Stimulated activated CD4-positive, alpha-beta T cell treated with anti-CD3 and anti-CD28 coated beads, Interleukin-15, amount 100 ng/mL, for 1 hour (primary cell): ENCODE results near the gene CHPF.

Experiments
- DNase-seq, 2 donors: peaks; one replicate each; pipeline ENCODE4 v3.0.0-alpha.2; 2020; ENCODE audit warnings: low read depth in 1 of 2, low spot score in 1 of 2

The CHPF gene

GRCh38 chr2:219533930-219534661 lies 9.5 kb downstream of the CHPF start:
- DNase-seq = no peak

DNA sequence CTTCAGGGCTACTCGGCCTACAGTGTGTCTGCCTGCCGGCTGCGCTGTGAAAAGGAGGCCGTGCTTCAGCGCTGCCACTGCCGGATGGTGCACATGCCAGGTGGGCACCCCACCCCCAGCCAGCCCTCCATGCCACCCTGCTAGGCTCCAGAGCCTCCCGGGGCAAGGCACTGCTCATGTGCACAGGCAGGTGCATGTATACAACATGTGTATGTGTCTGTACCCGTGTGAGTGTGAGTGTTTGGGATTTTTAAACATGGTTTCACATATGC lies 11.3 kb downstream of the CHPF start:
- no peak for DNase-seq

DNA sequence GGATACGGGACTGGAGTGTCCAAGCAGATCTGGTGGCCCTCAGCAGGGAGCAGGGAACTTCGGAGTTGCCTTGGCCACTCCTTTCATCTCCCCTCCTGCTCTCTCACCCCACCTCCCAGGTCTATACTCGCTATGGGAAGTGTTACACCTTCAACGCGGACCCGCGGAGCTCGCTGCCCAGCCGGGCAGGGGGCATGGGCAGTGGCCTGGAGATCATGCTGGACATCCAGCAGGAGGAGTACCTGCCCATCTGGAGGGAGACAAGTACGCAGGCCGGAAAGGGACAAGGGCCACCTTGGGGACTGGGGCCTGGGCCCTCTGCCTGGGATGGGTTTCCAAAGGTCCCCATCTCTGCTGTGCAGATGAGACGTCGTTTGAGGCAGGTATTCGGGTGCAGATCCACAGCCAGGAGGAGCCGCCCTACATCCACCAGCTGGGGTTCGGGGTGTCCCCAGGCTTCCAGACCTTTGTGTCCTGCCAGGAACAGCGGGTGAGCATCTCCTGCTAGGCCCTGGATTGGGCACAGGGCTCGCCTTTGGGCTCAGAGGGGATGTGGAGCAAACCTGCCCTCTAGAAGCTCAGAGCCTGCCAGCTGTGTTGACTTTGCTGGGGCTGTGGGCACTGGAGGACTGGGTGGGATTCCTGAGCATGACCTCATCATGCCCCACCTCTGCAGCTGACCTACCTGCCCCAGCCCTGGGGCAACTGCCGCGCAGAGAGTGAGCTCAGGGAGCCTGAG lies 11.8 kb downstream of the CHPF start:
- no peak for DNase-seq

GRCh38 chr2:219530048-219530963 lies 13.3 kb downstream of the CHPF start:
- DNase-seq = peak; percentile 70 to 79

- DNase-seq = no peak
Measured at GRCh38 chr2:219527472-219527871, 16.1 kb downstream of the CHPF start.

DNA sequence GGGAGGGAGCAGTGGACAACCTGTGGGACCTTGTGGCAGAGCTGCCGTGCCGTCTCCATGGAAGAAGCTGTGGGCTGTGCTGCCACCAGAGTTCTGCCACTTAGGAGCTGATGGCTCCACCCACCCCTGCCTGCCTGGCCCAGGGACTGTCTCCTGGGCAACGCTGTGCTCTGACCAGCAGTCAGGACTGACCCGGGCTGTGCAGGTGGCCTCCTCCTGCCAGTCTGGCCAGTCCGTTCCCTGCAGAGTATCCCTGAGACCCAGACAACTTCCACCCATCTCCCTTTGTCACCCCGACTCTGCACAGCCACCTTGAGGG lies 16.6 kb downstream of the CHPF start:
- no peak for DNase-seq

DNA sequence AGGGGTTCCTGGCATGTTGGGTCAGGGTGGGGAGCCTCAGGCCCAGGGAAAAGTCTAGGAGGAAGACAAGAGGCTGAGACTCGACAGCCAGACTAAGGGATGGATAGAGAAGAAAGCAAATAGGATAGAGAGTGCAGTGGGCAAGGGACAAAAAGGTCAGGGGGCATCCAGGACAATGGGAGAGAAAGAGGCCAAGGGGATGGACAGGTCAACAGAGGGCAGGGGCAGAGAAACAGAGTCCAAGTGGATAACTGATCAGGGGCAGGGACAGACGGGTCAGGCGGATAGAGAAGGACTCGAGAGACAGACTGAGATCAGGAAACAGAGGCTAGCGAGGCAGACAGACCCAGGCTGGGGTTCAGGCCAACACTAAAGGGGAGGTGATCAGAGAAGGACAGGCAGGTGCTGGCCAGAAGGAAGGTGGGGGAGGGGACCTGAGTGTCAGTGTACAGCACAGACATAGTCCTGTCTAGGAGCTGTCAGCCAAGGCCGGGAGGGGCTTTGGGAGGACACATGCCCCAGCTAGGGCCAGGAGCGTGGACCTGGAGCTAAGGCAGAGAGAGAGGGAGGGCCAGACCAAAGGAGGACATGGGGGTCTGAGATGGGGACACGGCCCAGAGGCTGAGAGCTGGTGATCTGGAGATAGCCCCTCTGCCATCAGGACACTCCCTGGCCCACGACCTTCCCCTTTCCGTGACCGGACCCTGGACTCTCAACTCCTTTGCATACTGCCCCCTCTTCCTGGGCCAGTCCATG lies 17.1 kb downstream of the CHPF start:
- DNase-seq = no peak

DNA sequence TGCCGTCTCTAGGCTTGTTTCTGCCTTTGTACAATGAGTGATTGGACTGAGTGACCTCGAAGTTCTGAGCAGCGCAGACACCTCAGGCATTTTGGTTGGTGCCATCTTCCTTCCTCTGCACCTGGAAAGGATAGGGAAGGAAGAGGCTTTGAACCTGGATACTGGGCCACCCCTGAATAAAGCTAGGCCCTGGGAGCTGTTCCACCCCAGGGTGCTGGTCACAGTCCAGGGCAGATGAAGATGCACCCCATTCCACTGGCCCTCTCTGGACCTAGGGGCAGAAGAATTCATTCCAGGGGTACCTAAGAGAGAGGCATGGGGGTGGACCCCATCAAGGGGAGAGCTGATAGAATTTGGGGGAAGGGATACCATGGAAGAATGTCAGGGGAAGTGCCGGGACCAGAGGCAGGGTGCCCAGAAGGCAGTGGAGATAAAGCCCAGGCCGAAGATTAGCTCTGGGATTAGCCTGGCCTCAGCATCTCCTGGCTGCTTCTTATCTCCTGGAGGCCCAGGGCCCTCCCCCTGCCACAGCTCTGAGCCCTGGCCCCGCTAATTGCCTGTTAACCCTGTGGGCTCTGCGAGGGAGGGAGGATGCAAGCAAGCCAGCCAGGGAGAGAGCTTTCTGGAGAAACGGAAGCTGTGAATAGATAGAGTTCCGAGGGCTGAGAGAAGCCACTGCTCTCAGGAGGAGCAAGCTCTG lies 17.9 kb downstream of the CHPF start:
- no peak for DNase-seq

DNA sequence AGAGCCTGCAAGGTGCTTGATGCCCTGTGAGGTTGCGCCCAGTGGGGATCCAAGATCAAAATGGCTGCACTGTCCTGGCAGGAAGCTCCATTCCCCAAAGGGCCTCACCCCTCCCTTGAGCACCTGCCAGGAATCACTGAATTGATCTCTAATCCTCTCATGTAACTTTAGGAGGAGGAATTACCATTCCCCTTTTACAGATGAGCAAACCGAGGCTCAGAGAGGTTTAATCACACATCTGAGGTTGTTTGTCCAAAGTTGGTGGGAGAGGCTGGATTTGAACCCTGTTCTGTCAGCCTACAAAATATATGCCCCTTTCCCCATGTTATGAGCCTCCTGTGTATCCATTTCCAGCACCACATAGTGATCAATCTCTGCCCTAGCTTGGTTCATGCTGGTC lies 18.8 kb downstream of the CHPF start:
- DNase-seq = no peak

- DNase-seq = no peak
Measured at GRCh38 chr2:219523031-219523671, 20.5 kb downstream of the CHPF start.

GRCh38 chr2:219522111-219523030 lies 21.2 kb downstream of the CHPF start:
- no peak for DNase-seq

DNA sequence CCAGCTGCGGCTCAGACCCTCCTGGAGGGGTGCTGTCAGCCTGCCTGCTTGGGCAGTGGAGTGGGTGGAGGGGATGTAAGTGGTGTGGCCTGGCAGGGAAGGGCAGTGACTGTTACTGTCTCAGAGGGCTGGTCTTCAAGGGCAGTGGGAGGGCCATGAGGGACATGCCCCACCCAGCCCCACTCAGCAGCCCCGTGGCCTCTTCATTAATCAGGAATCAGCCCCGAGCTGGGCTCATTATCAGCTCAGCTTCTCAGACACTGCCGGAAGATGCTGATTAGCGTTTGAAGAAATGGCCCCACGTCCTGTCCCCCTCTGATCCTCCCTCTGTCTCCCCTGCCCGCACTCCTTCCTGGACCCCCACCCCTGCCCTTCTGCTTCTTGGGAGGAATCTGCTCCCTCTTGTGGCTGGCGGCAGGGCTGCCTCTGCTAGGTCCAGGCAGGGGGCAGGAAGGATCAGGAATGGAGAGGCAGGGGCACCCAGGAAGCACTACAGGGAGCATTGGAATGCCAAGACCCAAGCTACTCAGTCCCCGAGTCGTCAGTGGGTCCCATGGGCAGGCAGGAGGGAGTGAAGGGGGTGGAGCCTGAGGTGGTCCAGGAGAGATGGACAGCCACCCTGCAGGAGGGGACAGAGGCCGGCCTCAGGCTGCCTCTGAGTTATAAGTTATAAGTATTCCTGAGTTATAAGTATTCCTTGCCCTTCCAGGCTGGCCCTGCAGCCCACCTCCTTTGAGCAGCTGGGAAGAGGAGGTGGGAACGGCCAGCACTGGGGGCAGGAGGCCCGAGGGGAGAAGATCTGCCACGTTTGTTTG lies 22.3 kb downstream of the CHPF start:
- no peak for DNase-seq

GRCh38 chr2:219520079-219520478 lies 23.5 kb downstream of the CHPF start:
- DNase-seq = no peak

DNA sequence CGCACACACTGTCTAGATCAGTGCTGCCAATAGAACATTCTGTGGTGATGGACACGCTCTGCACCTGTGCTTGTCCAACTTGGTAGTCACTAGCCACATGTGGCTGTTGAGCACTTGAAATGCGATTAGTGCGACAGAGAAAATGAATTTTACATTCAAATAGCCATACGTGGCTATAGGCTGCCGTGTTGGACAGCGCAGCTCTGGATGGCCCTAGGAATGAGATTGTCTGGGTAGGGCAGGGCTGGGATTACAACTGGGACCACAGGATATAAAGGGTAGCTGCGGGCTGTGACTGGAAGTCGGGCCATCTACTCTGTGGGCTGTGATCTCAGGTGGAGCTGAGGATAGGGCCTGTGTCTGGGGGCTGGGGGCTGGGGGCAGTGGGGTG lies 24.1 kb downstream of the CHPF start:
- no peak for DNase-seq

DNA sequence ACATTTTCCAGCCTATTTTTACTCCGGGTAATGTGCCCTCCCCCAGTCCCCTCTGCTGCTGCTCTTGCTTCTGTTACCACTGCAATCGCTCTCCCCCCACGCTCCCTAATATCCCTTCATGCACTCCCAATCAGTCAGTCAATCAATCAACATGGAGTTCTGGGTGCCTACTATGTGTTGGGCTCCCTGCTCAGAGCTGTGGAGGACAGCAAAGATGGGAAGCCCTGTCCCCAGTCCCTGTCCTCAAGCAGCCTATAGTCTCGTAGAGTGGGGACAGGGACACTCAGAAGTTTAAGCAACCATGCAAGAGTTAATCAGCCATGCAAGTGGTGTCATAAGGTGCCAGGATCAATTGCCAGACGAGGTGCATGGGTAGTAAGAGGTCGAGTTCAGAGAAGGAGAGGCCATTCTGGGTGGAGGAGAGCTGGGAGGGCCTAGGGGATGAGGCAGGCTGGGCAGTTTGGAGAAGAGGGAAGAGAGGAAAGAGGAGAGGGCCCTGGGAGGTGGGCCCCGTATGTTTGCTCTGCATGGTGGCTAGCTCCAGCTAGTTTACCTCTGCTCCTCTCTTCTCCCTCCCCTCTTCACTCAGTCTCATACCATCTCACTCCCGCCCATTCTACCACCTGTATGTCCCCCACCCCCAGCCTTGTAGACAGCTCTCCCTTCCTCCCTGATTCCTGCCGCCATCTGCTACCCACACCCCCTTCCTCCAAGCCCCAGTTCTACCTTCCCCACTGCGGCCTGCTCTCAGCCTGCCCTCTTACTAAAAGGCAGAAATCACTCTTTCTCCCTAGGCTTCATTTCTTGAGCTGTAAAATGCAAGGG lies 25.4 kb downstream of the CHPF start:
- DNase-seq = no peak

DNA sequence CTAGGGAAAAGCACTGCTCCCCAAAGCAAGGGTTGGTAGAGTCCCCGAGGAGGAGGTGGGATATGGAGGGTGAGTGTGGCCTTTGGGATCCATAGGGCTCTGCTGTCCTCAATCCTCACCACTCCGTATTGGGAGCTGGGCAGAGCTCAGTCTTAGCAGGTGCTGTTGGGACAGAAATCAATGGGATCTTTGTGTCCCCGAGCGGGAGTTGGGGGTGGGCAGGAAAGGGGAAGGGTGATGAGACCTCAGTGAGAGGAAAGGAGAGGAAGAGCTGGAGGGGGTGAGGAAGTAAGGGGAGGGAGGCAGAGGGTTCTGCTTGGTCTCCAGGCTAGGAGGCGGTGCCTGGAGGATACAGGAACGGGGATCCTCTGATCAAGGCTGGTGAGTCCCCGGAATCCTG lies 26.7 kb downstream of the CHPF start:
- no peak for DNase-seq

GRCh38 chr2:219515874-219516629 lies 27.6 kb downstream of the CHPF start:
- DNase-seq = no peak
